Smooth muscle cell (in vitro differentiated cells): Measurements from ENCODE around the gene SMAD3. TPM values are rescaled to one million over a fixed set of nuclear protein-coding genes. Genes with fewer than 3 reads are reported as not detected.

ENCODE experiments used
- DNase-seq: peaks from one replicate; lab custom pipeline; 2025; ENCODE audit not compliant: unreplicated experiment; lab: John Stamatoyannopoulos, UW
- H2AFZ ChIP-seq: fragments of 200-600 bp; sonication (generic); 2 replicates; pipeline ENCODE4 v1.6.0; 2016; ENCODE audit warnings: antibody characterized with exemption, low read depth, mild to moderate bottlenecking
- H3F3A ChIP-seq: fragments of 200-600 bp; sonication (generic); 2 replicates; pipeline ENCODE4 v1.6.0; 2017; ENCODE audit warnings: antibody characterized with exemption, low read depth
- H3K27ac ChIP-seq: fragments of 200-600 bp; sonication (generic); 2 replicates; pipeline ENCODE4 v1.5.1; 2016; ENCODE audit warnings: low read depth, mild to moderate bottlenecking
- H3K27me3 ChIP-seq: fragments of 200-600 bp; sonication (generic); 2 replicates; pipeline ENCODE4 v1.6.1; 2016; ENCODE audit warnings: low read depth, mild to moderate bottlenecking
- H3K36me3 ChIP-seq: fragments of 200-600 bp; sonication (generic); 2 replicates; pipeline ENCODE4 v1.5.1; 2016; ENCODE audit warnings: low read depth
- H3K4me1 ChIP-seq: fragments of 200-600 bp; sonication (generic); 2 replicates; pipeline ENCODE4 v1.5.1; 2016; ENCODE audit warnings: low read depth
- H3K4me2 ChIP-seq: fragments of 200-600 bp; sonication (generic); 2 replicates; pipeline ENCODE4 v1.6.0; 2016; ENCODE audit warnings: mild to moderate bottlenecking
- H3K4me3 ChIP-seq: fragments of 200-600 bp; sonication (generic); 2 replicates; pipeline ENCODE4 v1.5.1; 2016; ENCODE audit warnings: mild to moderate bottlenecking
- H3K79me2 ChIP-seq: fragments of 200-600 bp; sonication (generic); 2 replicates; pipeline ENCODE4 v1.6.0; 2016; ENCODE audit warnings: low read depth, mild to moderate bottlenecking
- H3K9ac ChIP-seq: fragments of 200-600 bp; sonication (generic); 2 replicates; pipeline ENCODE4 v1.6.0; 2016; ENCODE audit warnings: low read depth
- H3K9me3 ChIP-seq: fragments of 200-600 bp; sonication (generic); replicated peaks from 2 replicates; pipeline ENCODE4 v1.5.1; 2016; ENCODE audit warnings: low read depth
- H4K20me1 ChIP-seq: fragments of 200-600 bp; sonication (generic); 2 replicates; pipeline ENCODE4 v1.6.0; 2016; ENCODE audit warnings: low read depth
- CTCF ChIP-seq: fragments of 200-600 bp; sonication (generic); IDR thresholded peaks from 2 replicates; pipeline ENCODE4 v1.5.1; 2017; ENCODE audit warnings: borderline replicate concordance, mild to moderate bottlenecking, antibody characterized with exemption; ENCODE audit not compliant: insufficient read depth, poor library complexity, severe bottlenecking
- WGBS: methylation state at CpG from one replicate; pipeline ENCODE4 v1.1.7; 2016; ENCODE audit warnings: low lambda C conversion rate; 5-methylcytosine and 5-hydroxymethylcytosine counted together
- polyA plus RNA-seq: library from polyadenylated mRNA; unstranded; fragments of >200 nt; fragmentation: Nextera tagmentation; extraction: Ambion mirVana; gene quantifications from 2 replicates; pipeline ENCODE4 v1.2.1, GENCODE V29; 2016
- total RNA-seq: library from RNA; depleted of rRNA; stranded (reverse); fragments of >200 nt; gene quantifications from 2 replicates; pipeline ENCODE4 v1.2.3, GENCODE V29; 2014

Gene SMAD3
- total and polyA plus RNA-seq, 2 experiments from 2014 or later: 20.2 to 21.9 TPM

DNA sequence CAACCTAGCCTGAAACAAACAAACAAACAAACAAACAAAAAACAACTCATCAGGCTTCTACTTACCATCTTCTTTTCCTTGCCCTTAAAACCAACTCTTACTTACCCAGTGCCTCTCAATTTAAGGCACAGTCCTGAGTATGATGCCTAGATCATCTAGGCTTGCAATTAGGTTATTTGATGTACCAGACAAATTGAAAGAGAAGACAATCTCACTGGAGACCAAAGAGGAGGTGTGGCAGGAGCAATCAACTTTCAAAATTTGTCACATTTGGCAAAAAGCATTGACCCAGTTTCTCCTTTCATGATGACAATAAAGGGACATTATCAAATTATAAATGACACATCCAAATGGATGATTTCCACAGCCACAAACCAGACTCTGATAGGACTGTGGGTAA is 153.0 kb downstream of the SMAD3 start:
- no peak for TF ChIP-seq CTCF
- DNase-seq: no peak
- Histone ChIP-seq H3K9me3 (no peaks in the 10 kb centered on the region), H3K79me2 (no peaks in the 10 kb centered on the region), H3K4me1 (no peaks in the 10 kb centered on the region), H3K4me2 (no peak overlapping the region), H2AFZ (no peak overlapping the region), H3K36me3 (peaks cover 5% of the 10 kb centered on the region), H3K9ac (no peak overlapping the region), H3K4me3 (no peak overlapping the region), H3K27ac (no peak overlapping the region), H4K20me1 (no peaks in the 10 kb centered on the region), H3F3A (no peaks in the 10 kb centered on the region), H3K27me3 (no peaks in the 10 kb centered on the region)

DNA sequence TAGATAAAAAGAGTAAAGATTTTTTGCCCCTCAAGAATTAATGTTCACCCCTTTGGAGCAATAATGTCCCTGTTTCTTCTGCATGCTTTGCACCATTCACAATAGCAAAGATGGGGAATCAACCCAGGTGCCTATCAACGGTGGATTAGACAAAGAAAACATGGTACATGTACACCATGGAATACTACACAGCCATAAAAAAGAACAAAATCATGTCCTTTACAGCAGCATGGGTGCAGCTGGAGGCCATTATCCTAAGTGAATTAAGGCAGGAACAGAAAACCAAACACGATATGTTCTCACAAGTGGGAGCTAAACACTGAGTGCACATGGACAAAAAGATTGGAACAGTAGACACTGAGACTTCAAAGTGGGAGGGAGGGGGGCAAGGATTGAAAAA is 153.9 kb downstream of the SMAD3 start:
- H3K79me2 ChIP-seq: no peaks in the 10 kb centered on the region
- no peak overlapping the region for H3K27ac ChIP-seq
- H4K20me1 ChIP-seq: no peaks in the 10 kb centered on the region
- 95% methylated on average over 2 of the region's 2 CpGs for WGBS
- no peak overlapping the region for H3K9ac ChIP-seq
- peaks cover 5% of the 10 kb centered on the region for H3K36me3 ChIP-seq
- H3K9me3 ChIP-seq: no peaks in the 10 kb centered on the region
- H2AFZ ChIP-seq: no peak overlapping the region
- no peaks in the 10 kb centered on the region for H3F3A ChIP-seq
- no peak for DNase-seq
- H3K4me3 ChIP-seq: no peak overlapping the region
- H3K4me1 ChIP-seq: no peaks in the 10 kb centered on the region
- no peaks in the 10 kb centered on the region for H3K27me3 ChIP-seq
- no peak for TF ChIP-seq CTCF
- H3K4me2 ChIP-seq: no peak overlapping the region

- Histone ChIP-seq H3K9me3 (no peaks in the 10 kb centered on the region), H3K27ac (peak overlapping the region; percentile 15), H4K20me1 (no peaks in the 10 kb centered on the region), H3K27me3 (no peaks in the 10 kb centered on the region), H3K4me3 (no peak overlapping the region), H3K9ac (no peak overlapping the region), H3K4me1 (no peaks in the 10 kb centered on the region), H3K79me2 (no peaks in the 10 kb centered on the region), H3F3A (no peaks in the 10 kb centered on the region), H3K36me3 (no peaks in the 10 kb centered on the region), H2AFZ (no peak overlapping the region), H3K4me2 (no peak overlapping the region)
- TF ChIP-seq CTCF: no peak
- 68% methylated on average over 3 of the region's 3 CpGs for WGBS
- no peak for DNase-seq
Observed at GRCh38 chr15:67224889-67225288, 159.5 kb downstream of the SMAD3 start.

DNA sequence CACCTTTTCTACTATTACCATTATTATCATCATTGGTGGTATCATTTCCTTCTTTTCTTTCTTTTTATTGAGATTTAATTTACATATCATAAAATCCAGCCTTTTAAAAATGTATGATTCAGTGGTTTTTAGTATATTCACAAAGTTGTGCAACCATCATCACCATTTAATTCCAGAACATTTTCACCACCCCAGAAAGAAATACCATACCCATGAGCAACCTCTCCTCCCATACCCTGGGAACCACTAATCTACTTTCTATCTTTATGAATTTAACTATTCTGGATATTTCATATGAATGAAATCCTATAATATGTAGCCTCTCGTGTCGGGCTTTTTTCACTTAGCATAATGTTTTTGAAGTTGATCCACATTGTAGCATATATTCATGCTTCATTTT is 159.9 kb downstream of the SMAD3 start:
- no peak for TF ChIP-seq CTCF
- Histone ChIP-seq H3K27me3 (no peaks in the 10 kb centered on the region), H3K27ac (peak overlapping the region; percentile 15), H3K4me2 (peak overlapping the region; percentile 29), H3K4me1 (no peaks in the 10 kb centered on the region), H3K79me2 (no peaks in the 10 kb centered on the region), H2AFZ (no peak overlapping the region), H3F3A (no peaks in the 10 kb centered on the region), H3K36me3 (no peaks in the 10 kb centered on the region), H3K4me3 (no peak overlapping the region), H3K9ac (no peak overlapping the region), H4K20me1 (no peaks in the 10 kb centered on the region), H3K9me3 (no peaks in the 10 kb centered on the region)
- 71% methylated on average over 2 of the region's 2 CpGs for WGBS
- no peak for DNase-seq
